Breast epithelium (tissue), 3 donors: ENCODE results near the gene ADORA1.

Experiments
- CTCF ChIP-seq, 3 donors: fragments of 450-650 bp; IDR thresholded peaks; one replicate each; pipeline ENCODE4 v1.5.1; 2016 to 2017; ENCODE audit warnings: antibody characterized with exemption in 3 of 3, mild to moderate bottlenecking in 3 of 3, moderate library complexity in 3 of 3
- POLR2AphosphoS5 ChIP-seq, 3 donors: sonication (generic); formaldehyde crosslinking; IDR thresholded peaks; one replicate each; pipeline ENCODE4 v1.6.1; 2017; ENCODE audit warnings: antibody characterized with exemption in 3 of 3

GRCh38 chr1:203199481-203199815 is 71.9 kb downstream of the ADORA1 start:
- TF ChIP-seq CTCF (IDR thresholded peaks at IDR 0.05) (no peak), POLR2AphosphoS5 (IDR thresholded peaks at IDR 0.05) (no peak)
